Activated CD8-positive, alpha-beta memory T cell treated with anti-CD3 and anti-CD28 coated beads, Interleukin-2, amount 10 ng/mL, durations not matched to agents 7 days and 5 days (primary cell): Measurements from ENCODE around the gene SECISBP2L. TPM values are rescaled to one million over a fixed set of nuclear protein-coding genes. Genes with fewer than 3 reads are reported as not detected.
A peak's percentile ranks its signal among the peaks of the same experiment; 100 is the strongest.

ENCODE experiments used
- ATAC-seq: fragments of 150-1000 bp; cut with Tn5 transposase; one replicate; pipeline ENCODE4 v1.10.0; 2021; ENCODE audit warnings: moderate library complexity
- CTCF ChIA-PET: fragments of 350-600 bp; sonication (Branson Sonifier 250); formaldehyde crosslinking; loops from one replicate; lab custom pipeline; 2021; ENCODE audit warnings: antibody characterized with exemption; lab: Charles Lee
- DNase-seq: peaks from one replicate; pipeline ENCODE4 v3.0.0-alpha.2; 2020
- H3K27ac Mint-ChIP-seq: one replicate; pipeline ENCODE4 v1.8.0; 2021; ENCODE audit warnings: mild to moderate bottlenecking, mixed read lengths
- H3K27me3 Mint-ChIP-seq: one replicate; pipeline ENCODE4 v1.8.0; 2021; ENCODE audit warnings: mixed read lengths
- H3K36me3 Mint-ChIP-seq: one replicate; pipeline ENCODE4 v1.8.0; 2021; ENCODE audit warnings: mild to moderate bottlenecking, mixed read lengths
- H3K4me1 Mint-ChIP-seq: one replicate; pipeline ENCODE4 v1.8.0; 2021; ENCODE audit warnings: mixed read lengths
- H3K4me3 Mint-ChIP-seq: one replicate; pipeline ENCODE4 v1.8.0; 2021; ENCODE audit warnings: mild to moderate bottlenecking, moderate library complexity, mixed read lengths
- H3K9me3 Mint-ChIP-seq: one replicate; pipeline ENCODE4 v1.8.0; 2022; ENCODE audit warnings: low read depth, mixed read lengths
- total RNA-seq, 2 experiments: library from RNA; stranded (reverse); gene quantifications; one replicate each; pipeline ENCODE4 v1.2.3, GENCODE V29; 2021

The SECISBP2L gene, protein sequence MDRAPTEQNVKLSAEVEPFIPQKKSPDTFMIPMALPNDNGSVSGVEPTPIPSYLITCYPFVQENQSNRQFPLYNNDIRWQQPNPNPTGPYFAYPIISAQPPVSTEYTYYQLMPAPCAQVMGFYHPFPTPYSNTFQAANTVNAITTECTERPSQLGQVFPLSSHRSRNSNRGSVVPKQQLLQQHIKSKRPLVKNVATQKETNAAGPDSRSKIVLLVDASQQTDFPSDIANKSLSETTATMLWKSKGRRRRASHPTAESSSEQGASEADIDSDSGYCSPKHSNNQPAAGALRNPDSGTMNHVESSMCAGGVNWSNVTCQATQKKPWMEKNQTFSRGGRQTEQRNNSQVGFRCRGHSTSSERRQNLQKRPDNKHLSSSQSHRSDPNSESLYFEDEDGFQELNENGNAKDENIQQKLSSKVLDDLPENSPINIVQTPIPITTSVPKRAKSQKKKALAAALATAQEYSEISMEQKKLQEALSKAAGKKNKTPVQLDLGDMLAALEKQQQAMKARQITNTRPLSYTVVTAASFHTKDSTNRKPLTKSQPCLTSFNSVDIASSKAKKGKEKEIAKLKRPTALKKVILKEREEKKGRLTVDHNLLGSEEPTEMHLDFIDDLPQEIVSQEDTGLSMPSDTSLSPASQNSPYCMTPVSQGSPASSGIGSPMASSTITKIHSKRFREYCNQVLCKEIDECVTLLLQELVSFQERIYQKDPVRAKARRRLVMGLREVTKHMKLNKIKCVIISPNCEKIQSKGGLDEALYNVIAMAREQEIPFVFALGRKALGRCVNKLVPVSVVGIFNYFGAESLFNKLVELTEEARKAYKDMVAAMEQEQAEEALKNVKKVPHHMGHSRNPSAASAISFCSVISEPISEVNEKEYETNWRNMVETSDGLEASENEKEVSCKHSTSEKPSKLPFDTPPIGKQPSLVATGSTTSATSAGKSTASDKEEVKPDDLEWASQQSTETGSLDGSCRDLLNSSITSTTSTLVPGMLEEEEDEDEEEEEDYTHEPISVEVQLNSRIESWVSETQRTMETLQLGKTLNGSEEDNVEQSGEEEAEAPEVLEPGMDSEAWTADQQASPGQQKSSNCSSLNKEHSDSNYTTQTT
- total RNA-seq, result 10 to 100 TPM; 29.3 to 32.3 TPM

GRCh38 chr15:49046220-49047102 is at the start of gene SECISBP2L:
Gene SECISBP2L, minus strand, starts transcription at chr15:49046446. Its CDS starts 147 bp downstream, at chr15:49046299.
- Mint-ChIP-seq H3K4me3 (peak within 1 kb of the TSS; percentile 97), H3K27me3 (no peaks in the 10 kb centered on the region), H3K4me1 (peaks cover 21% of the 10 kb centered on the region), H3K36me3 (peaks cover 4% of the 10 kb centered on the region), H3K27ac (peak within 1 kb of the TSS; percentile 89), H3K9me3 (no peaks in the 10 kb centered on the region)
- CTCF ChIA-PET, result interaction anchor here (0.6 to 2.3 kb wide), 14 partner anchors 10 to 376 kb away, joined by 3 to 11 read pairs (median 3); partner anchors contain the start of genes EID1 and FGF7
- peak; percentile 94 for ATAC-seq
- DNase-seq, result peak; percentile 95

DNA sequence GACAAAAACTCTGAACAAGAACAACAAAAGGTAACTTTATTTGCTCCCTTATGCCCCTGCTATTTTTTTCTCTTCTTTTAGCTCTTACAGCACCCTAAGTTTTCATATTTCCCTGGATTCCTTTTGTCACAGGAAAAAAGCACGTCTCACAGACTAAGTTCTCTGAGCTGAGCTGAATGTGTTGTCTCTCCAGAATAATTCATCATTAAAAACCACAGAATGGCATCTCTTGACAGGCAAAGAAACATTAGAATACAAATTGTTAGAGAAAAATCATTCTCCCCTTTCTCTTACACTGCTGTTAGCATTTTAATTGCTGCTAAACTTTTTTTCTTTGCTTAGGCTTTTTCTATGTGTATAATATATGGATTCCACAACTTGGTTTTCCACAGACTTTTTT is 48.7 kb upstream of the SECISBP2L start:
- no peaks in the 10 kb centered on the region for H3K27me3 Mint-ChIP-seq
- H3K4me3 Mint-ChIP-seq, result no peak overlapping the region
- H3K27ac Mint-ChIP-seq, result no peak overlapping the region
- H3K4me1 Mint-ChIP-seq, result no peaks in the 10 kb centered on the region
- no peak for DNase-seq
- no peak for ATAC-seq
- H3K9me3 Mint-ChIP-seq, result no peaks in the 10 kb centered on the region
- CTCF ChIA-PET, result interaction anchor here (0.9 kb wide), 1 partner anchor 27 kb away, joined by 3 read pairs; no protein-coding TSS in a partner anchor
- peaks cover 3% of the 10 kb centered on the region for H3K36me3 Mint-ChIP-seq

DNA sequence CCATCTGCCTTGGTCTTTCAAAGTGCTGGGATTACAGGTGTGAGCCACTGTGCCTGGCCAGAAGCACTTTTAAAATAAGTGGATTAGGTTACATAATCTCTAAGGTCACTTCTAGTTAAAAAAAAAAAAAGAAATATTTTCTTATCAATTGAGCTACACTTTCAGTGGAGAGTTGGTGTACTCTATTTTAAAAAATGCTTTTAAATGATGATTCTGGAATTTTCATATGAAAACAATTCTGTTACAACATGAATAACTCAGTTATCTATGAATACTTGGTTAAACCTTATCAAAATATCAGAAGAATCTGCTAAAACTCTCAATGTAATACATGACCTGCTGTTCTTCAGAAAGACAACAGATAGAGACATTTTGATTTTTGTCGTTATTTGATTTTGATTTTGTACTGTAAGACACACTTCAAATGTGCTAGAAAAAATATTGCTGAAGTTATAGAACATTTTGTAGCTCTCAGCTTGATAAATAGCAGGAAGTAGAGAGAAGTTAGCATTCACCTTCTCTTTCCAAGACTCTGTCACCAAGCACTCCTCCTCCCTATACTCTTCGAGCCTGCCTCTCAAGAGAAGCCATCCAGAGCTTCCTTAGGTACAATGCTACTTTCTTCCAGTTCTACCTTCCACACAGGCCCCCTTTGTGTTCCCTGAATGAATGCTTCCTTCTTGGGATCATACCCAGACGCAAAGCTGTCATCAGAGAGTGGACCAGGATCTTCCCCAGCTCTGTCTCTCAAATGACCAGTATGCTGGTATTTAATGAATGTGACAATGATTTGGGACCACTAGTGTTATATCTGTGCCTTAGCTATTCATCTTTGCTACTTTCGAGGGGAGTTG is 47.2 kb upstream of the SECISBP2L start:
- CTCF ChIA-PET, result interaction anchor here (1.4 kb wide), 1 partner anchor 329 kb away, joined by 3 read pairs; the partner anchor contains the start of gene FGF7
- Mint-ChIP-seq H3K27me3 (no peaks in the 10 kb centered on the region), H3K36me3 (peaks cover 2% of the 10 kb centered on the region), H3K27ac (no peak overlapping the region), H3K4me1 (no peaks in the 10 kb centered on the region), H3K9me3 (no peaks in the 10 kb centered on the region), H3K4me3 (no peak overlapping the region)
- ATAC-seq (no peak), DNase-seq (no peak)

DNA sequence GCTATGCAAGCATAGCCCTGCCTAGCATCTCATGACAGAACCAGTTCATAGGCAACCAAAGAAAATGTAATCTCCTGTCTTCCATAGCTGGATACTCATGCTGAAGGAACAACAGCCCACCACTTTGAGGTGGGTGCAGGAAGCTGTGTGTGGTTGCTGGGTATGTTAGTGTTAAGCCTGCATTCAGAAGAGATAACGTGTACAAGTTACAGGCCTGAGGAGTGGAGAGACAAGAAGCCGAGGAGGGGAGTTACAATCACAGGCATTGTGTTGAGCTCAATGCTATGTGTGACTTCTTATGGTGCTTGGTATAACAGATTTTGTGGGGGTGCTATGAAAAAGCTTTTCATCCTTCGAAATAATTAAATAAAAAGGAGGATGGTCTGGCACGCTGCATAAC is 42.8 kb upstream of the SECISBP2L start:
- peaks cover 2% of the 10 kb centered on the region for H3K27me3 Mint-ChIP-seq

GRCh38 chr15:49085696-49086459 is 39.6 kb upstream of the SECISBP2L start:
- DNase-seq, result no peak
- ATAC-seq, result no peak
- Mint-ChIP-seq H3K36me3 (no peaks in the 10 kb centered on the region), H3K4me1 (no peaks in the 10 kb centered on the region), H3K27me3 (peaks cover 5% of the 10 kb centered on the region), H3K27ac (no peak overlapping the region), H3K9me3 (no peaks in the 10 kb centered on the region), H3K4me3 (no peak overlapping the region)
- CTCF ChIA-PET, result no interaction called here

More for the DNA sequence above, 42.8 kb upstream of the SECISBP2L start:
- Mint-ChIP-seq H3K4me3 (no peak overlapping the region), H3K36me3 (no peaks in the 10 kb centered on the region), H3K27ac (no peak overlapping the region), H3K4me1 (no peaks in the 10 kb centered on the region), H3K9me3 (no peaks in the 10 kb centered on the region)
- CTCF ChIA-PET, result no interaction called here
- DNase-seq, result no peak
- ATAC-seq, result no peak

GRCh38 chr15:49084285-49084570 is 38.0 kb upstream of the SECISBP2L start:
- CTCF ChIA-PET, result interaction anchor here (1.0 kb wide), 1 partner anchor 75 kb away, joined by 3 read pairs; no protein-coding TSS in a partner anchor
- no peak overlapping the region for H3K4me3 Mint-ChIP-seq

GRCh38 chr15:49083401-49084284 is 37.4 kb upstream of the SECISBP2L start:
- peaks cover 8% of the 10 kb centered on the region for H3K27me3 Mint-ChIP-seq
- peaks cover 2% of the 10 kb centered on the region for H3K4me1 Mint-ChIP-seq
- DNase-seq, result no peak
- CTCF ChIA-PET, result interaction anchor here (0.6 to 1.0 kb wide), 2 partner anchors 75 to 851 kb away, joined by 3 read pairs; no protein-coding TSS in a partner anchor
- no peaks in the 10 kb centered on the region for H3K9me3 Mint-ChIP-seq
- ATAC-seq, result no peak
- H3K27ac Mint-ChIP-seq, result no peak overlapping the region
- no peak overlapping the region for H3K4me3 Mint-ChIP-seq
- no peaks in the 10 kb centered on the region for H3K36me3 Mint-ChIP-seq

More at GRCh38 chr15:49084285-49084570, 38.0 kb upstream of the SECISBP2L start:
- Mint-ChIP-seq H3K36me3 (no peaks in the 10 kb centered on the region), H3K27ac (no peak overlapping the region), H3K27me3 (peaks cover 6% of the 10 kb centered on the region), H3K4me1 (peaks cover 2% of the 10 kb centered on the region), H3K9me3 (no peaks in the 10 kb centered on the region)
- ATAC-seq (no peak), DNase-seq (no peak)

DNA sequence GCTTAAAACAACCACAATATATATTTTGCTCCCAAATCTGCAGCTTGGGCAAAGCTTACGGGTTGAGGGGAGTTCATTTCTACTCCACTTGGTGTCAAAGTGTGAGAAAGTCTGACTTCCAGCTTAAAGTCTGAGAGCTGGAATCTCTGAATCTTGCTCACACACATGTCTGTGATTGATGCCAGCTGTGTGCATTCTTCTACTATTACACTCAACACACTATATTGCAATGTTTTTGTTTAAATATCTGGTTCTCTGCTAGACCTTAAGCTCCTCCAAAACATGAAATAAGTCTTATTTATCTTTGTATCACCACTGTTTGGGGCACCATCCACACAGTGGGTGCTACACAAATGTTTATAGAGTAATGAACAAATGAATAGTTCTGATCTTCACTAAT is 36.7 kb upstream of the SECISBP2L start:
- ATAC-seq (no peak), DNase-seq (no peak)
- CTCF ChIA-PET, result interaction anchor here (0.6 kb wide), 1 partner anchor 852 kb away, joined by 3 read pairs; no protein-coding TSS in a partner anchor
- Mint-ChIP-seq H3K36me3 (no peaks in the 10 kb centered on the region), H3K27ac (no peak overlapping the region), H3K9me3 (no peaks in the 10 kb centered on the region), H3K27me3 (peaks cover 12% of the 10 kb centered on the region), H3K4me1 (peaks cover 2% of the 10 kb centered on the region), H3K4me3 (no peak overlapping the region)

- DNase-seq (no peak), ATAC-seq (no peak)
- Mint-ChIP-seq H3K4me1 (peaks cover 2% of the 10 kb centered on the region), H3K9me3 (no peaks in the 10 kb centered on the region), H3K27ac (no peak overlapping the region), H3K27me3 (peaks cover 13% of the 10 kb centered on the region), H3K4me3 (no peak overlapping the region), H3K36me3 (no peaks in the 10 kb centered on the region)
- CTCF ChIA-PET, result no interaction called here
Observed at GRCh38 chr15:49079340-49080039, 33.2 kb upstream of the SECISBP2L start.

- no peaks in the 10 kb centered on the region for H3K9me3 Mint-ChIP-seq
Observed at GRCh38 chr15:49075881-49076280, 29.6 kb upstream of the SECISBP2L start.

More at GRCh38 chr15:49075881-49076280, 29.6 kb upstream of the SECISBP2L start:
- CTCF ChIA-PET, result no interaction called here
- Mint-ChIP-seq H3K4me1 (peaks cover 2% of the 10 kb centered on the region), H3K4me3 (no peak overlapping the region), H3K27ac (no peak overlapping the region), H3K36me3 (no peaks in the 10 kb centered on the region), H3K27me3 (peaks cover 33% of the 10 kb centered on the region)
- DNase-seq, result no peak
- ATAC-seq, result no peak
